Rectal smooth muscle tissue (tissue), 1 donor: ENCODE measurements around the gene ABCA2.

Source experiments
- H3K27ac ChIP-seq: one replicate; pipeline ENCODE4 v1.7.0; 2013; ENCODE audit warnings: low read depth, low read length, inconsistent platforms
- H3K27me3 ChIP-seq: one replicate; pipeline ENCODE4 v1.7.0; 2013; ENCODE audit warnings: low read length; ENCODE audit not compliant: control insufficient read depth, insufficient read depth
- H3K36me3 ChIP-seq: one replicate; pipeline ENCODE4 v1.7.0; 2013; ENCODE audit warnings: low read length; ENCODE audit not compliant: control insufficient read depth, insufficient read depth
- H3K4me1 ChIP-seq: one replicate; pipeline ENCODE4 v1.7.0; 2013; ENCODE audit warnings: low read length; ENCODE audit not compliant: control insufficient read depth, insufficient read depth
- H3K4me3 ChIP-seq: one replicate; pipeline ENCODE4 v1.7.0; 2013; ENCODE audit warnings: low read length
- H3K9ac ChIP-seq: one replicate; pipeline ENCODE4 v1.7.0; 2013; ENCODE audit warnings: low read length

ABCA2 gene

GRCh38 chr9:137000177-137000930 is 27.7 kb downstream of the ABCA2 start:
- Histone ChIP-seq H3K9ac (no peak overlapping the region), H3K4me1 (no peaks in the 10 kb centered on the region), H3K27me3 (peaks cover 3% of the 10 kb centered on the region), H3K27ac (no peak overlapping the region), H3K36me3 (no peaks in the 10 kb centered on the region), H3K4me3 (no peak overlapping the region)

- peaks cover 2% of the 10 kb centered on the region for H3K4me1 ChIP-seq
Measured at GRCh38 chr9:136997830-136998234, 30.2 kb downstream of the ABCA2 start.

GRCh38 chr9:136997371-136997770 is 30.7 kb downstream of the ABCA2 start:
- Histone ChIP-seq H3K9ac (no peak overlapping the region), H3K4me1 (peaks cover 3% of the 10 kb centered on the region), H3K27ac (no peak overlapping the region)

More at GRCh38 chr9:136997830-136998234, 30.2 kb downstream of the ABCA2 start:
- Histone ChIP-seq H3K4me3 (no peak overlapping the region), H3K27ac (no peak overlapping the region), H3K27me3 (peaks cover 3% of the 10 kb centered on the region), H3K9ac (no peak overlapping the region), H3K36me3 (no peaks in the 10 kb centered on the region)

GRCh38 chr9:136996361-136997292 is 31.4 kb downstream of the ABCA2 start, which contains the start of gene CLIC3:
CLIC3 (minus strand) TSS chr9:136996568; CDS start chr9:136996543, 25 bp downstream.
- peaks cover 3% of the 10 kb centered on the region for H3K4me1 ChIP-seq
- H3K27ac ChIP-seq: no peak within 1 kb of the TSS
- peaks cover 3% of the 10 kb centered on the region for H3K27me3 ChIP-seq
- H3K4me3 ChIP-seq: peak within 1 kb of the TSS; percentile 43
- no peaks in the 10 kb centered on the region for H3K36me3 ChIP-seq
- H3K9ac ChIP-seq: no peak within 1 kb of the TSS

More at GRCh38 chr9:136997371-136997770, 30.7 kb downstream of the ABCA2 start:
- H3K27me3 ChIP-seq: peaks cover 3% of the 10 kb centered on the region
- H3K36me3 ChIP-seq: no peaks in the 10 kb centered on the region
- no peak overlapping the region for H3K4me3 ChIP-seq

- H3K9ac ChIP-seq: no peak overlapping the region
- H3K4me1 ChIP-seq: peaks cover 3% of the 10 kb centered on the region
- peak overlapping the region; percentile 43 for H3K4me3 ChIP-seq
- H3K36me3 ChIP-seq: no peaks in the 10 kb centered on the region
- peaks cover 3% of the 10 kb centered on the region for H3K27me3 ChIP-seq
- H3K27ac ChIP-seq: no peak overlapping the region
Measured at GRCh38 chr9:136995772-136996311, 32.2 kb downstream of the ABCA2 start.

- Histone ChIP-seq H3K27ac (no peak overlapping the region), H3K27me3 (peaks cover 3% of the 10 kb centered on the region), H3K4me1 (peaks cover 3% of the 10 kb centered on the region), H3K36me3 (no peaks in the 10 kb centered on the region), H3K4me3 (no peak overlapping the region), H3K9ac (no peak overlapping the region)
Measured at GRCh38 chr9:136995362-136995761, 32.7 kb downstream of the ABCA2 start.

DNA sequence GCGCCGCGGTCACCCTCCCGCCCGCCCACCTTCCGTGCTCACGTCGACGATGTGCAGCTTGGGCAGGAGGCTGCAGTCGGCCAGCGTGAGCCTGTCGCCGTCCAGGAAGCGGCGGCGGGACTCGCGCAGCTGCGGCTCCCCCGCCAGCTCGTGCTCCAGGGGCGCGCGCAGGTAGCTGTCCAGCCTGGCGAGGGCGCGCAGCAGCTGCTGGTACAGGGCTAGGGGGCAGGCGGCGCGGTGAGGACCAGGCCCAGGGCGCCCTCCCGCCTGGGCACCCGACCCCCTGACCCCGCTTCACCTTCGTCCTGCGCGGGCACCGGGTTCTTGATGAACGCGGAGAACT is 33.2 kb downstream of the ABCA2 start:
- H3K27ac ChIP-seq: no peak overlapping the region

DNA sequence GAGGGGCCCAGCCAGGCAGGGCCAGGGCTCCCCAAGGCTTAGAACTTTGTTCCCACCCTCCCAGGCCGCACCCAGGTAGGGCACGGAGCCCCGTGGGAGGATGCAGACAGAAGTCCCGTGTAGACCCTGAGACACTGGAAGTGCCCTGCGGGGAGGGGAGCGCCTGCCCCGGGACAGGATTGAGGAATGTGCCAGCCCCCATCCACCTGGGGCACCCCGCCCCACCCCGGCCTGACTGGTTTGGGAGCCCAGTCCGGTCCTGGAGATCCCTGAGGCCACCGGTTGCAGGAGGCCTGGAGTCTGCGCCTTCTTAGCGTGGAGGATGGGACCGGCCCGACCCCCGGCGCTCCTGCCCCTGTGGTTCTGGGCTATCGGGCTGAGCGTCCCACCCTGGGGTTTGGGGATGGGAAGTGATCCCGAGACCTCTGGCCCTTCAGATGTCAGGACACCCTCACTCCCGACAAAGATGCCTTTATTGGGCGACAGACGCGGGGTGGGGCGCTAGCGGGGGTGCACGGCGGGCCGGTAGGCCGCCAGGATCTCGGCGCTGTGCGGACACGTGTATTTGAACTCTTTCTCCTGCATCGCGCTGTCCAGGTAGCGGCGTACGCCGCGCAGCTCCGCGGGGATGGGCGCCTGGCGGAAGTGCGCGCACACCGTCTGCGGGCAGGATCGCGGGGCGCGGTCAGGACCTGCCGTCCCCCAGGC is 33.7 kb downstream of the ABCA2 start:
- Histone ChIP-seq H3K27ac (no peak overlapping the region), H3K36me3 (no peaks in the 10 kb centered on the region), H3K9ac (no peak overlapping the region), H3K4me3 (no peak overlapping the region), H3K27me3 (peaks cover 3% of the 10 kb centered on the region), H3K4me1 (peaks cover 3% of the 10 kb centered on the region)

More for the DNA sequence above, 33.2 kb downstream of the ABCA2 start:
- peaks cover 3% of the 10 kb centered on the region for H3K27me3 ChIP-seq
- H3K4me1 ChIP-seq: peaks cover 3% of the 10 kb centered on the region
- H3K4me3 ChIP-seq: no peak overlapping the region
- H3K36me3 ChIP-seq: no peaks in the 10 kb centered on the region
- H3K9ac ChIP-seq: no peak overlapping the region

DNA sequence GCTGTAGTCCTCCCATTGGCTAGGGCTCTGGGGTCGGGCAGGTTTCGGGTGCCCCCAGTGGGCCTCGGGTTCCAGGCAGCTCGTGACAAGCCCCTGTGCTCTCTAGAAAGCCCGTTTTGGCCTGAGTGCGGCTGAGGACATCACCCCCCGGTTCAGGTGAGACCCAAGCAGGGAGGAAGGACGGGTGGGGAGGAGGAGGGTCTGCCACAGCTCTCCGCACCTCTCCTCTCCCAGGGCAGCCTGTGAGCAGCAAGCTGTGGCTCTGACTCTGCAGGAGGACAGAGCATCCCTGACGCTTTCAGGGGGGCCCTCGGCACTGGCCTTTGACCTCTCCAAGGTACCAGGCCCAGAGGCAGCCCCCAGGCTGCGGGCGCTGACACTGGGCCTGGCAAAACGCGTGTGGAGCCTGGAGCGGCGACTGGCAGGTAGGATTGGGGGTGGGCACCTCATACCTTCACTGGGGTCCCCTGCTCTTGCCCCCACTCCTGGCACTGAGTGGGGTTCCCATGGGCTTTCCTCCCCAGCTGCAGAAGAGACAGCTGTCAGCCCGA is 35.1 kb downstream of the ABCA2 start:
- peaks cover 3% of the 10 kb centered on the region for H3K27me3 ChIP-seq
- H3K27ac ChIP-seq: no peak overlapping the region
- no peaks in the 10 kb centered on the region for H3K36me3 ChIP-seq
- peak overlapping the region; percentile 71 for H3K4me3 ChIP-seq
- peak overlapping the region; percentile 42 for H3K9ac ChIP-seq
- H3K4me1 ChIP-seq: peaks cover 3% of the 10 kb centered on the region

- Histone ChIP-seq H3K4me3 (peak within 1 kb of the TSS; percentile 71), H3K27me3 (peaks cover 3% of the 10 kb centered on the region), H3K9ac (peak within 1 kb of the TSS; percentile 42), H3K27ac (peak within 1 kb of the TSS; percentile 52), H3K36me3 (no peaks in the 10 kb centered on the region), H3K4me1 (peaks cover 3% of the 10 kb centered on the region)
Measured at GRCh38 chr9:136991993-136992818, 35.8 kb downstream of the ABCA2 start, which contains the start of gene PAXX. PAXX (plus strand) TSS chr9:136992422; CDS start chr9:136992444, 22 bp downstream.
